Ovary (tissue), 9 donors: ENCODE data around the gene ZC3H14. TPM values are rescaled to one million over a fixed set of nuclear protein-coding genes. Genes with fewer than 3 reads are reported as not detected.
A peak's percentile ranks its signal among the peaks of the same experiment; 100 is the strongest.

Source experiments
- DNase-seq, 5 donors: peaks; one replicate each; pipeline ENCODE4 v3.0.0-alpha.2; 2019 to 2020
- H3K27ac ChIP-seq, 2 donors: fragments of 200-600 bp; one replicate each; pipeline versions ENCODE4 v1.5.1 to v1.8.0; 2019 to 2022
- H3K27me3 ChIP-seq: fragments of 200-600 bp; one replicate; pipeline ENCODE4 v1.8.0; 2022
- H3K36me3 ChIP-seq: fragments of 200-600 bp; sonication (generic); one replicate; pipeline ENCODE4 v1.5.1; 2019
- H3K4me1 ChIP-seq: one replicate; pipeline ENCODE4 v1.8.1; 2013; ENCODE audit warnings: mild to moderate bottlenecking, moderate library complexity; ENCODE audit not compliant: insufficient read depth
- H3K4me3 ChIP-seq: fragments of 200-600 bp; sonication (generic); one replicate; pipeline ENCODE4 v1.5.1; 2017
- H3K9me3 ChIP-seq, 2 donors: fragments of 200-600 bp in 1 of 2; sonication (generic) in 1 of 2; one replicate each; pipeline versions ENCODE4 v1.5.1 to v1.8.1; 2013 to 2019; ENCODE audit warnings: mild to moderate bottlenecking in 1 of 2, moderate library complexity in 1 of 2
- EP300 ChIP-seq: sonication (generic); formaldehyde crosslinking; IDR thresholded peaks from one replicate; pipeline ENCODE4 v1.6.1; 2017; ENCODE audit warnings: antibody characterized with exemption
- POLR2A ChIP-seq: fragments of 450-650 bp; IDR thresholded peaks from one replicate; pipeline ENCODE4 v1.6.1; 2017; ENCODE audit warnings: antibody characterized with exemption, mild to moderate bottlenecking, moderate library complexity
- WGBS, 3 donors: extraction: QIAGEN DNeasy Blood & Tissue Kit in 1 of 3; methylation state at CpG; one replicate each; pipeline versions ENCODE4 v1.1.5 to v1.1.7; 2013 to 2017; 5-methylcytosine and 5-hydroxymethylcytosine counted together
- intact Hi-C, 4 donors: fragments of 100-400 bp; cut with DNase I; formaldehyde crosslinking; loops; one replicate each; pipeline versions ENCODE4 v1.11.0 to v1.15.1; 2022 to 2023
- polyA plus RNA-seq, 2 donors: library from polyadenylated mRNA; stranded (reverse); fragments of 200-250 nt in 1 of 2; fragments of 350-450 nt in 1 of 2; fragmentation: Illumina TruSeq in 1 of 2; extraction: RNeasy Lipid Tissue Mini Kit (QIAGEN cat#74804) in 1 of 2; gene quantifications; one replicate each; pipeline ENCODE4 v1.2.3, GENCODE V29; 2013 to 2014
- total RNA-seq, 7 donors: library from RNA; depleted of rRNA in 2 of 7; stranded (reverse); fragments of >200 nt in 2 of 7; fragmentation: NEBNext Ultra II Directional in 3 of 7; extraction: Animal tissue kit (Norgen Biotek cat#: 25700) in 3 of 7; gene quantifications; one replicate each; pipeline versions ENCODE4 v1.1.0 to v1.2.4, GENCODE V29; 2016 to 2023
- TF ChIP-seq, protein P1 (sequence below), 3 donors: fragments of 450-650 bp in 2 of 3; fragments of 200-600 bp in 1 of 3; IDR thresholded peaks; one replicate each; pipeline versions ENCODE4 v1.5.1 to v1.8.0; 2016 to 2022; ENCODE audit warnings: antibody characterized with exemption in 3 of 3, mild to moderate bottlenecking in 1 of 3
- donor health status: DM: no; HTN: no; CAD: no; lungs with moderate emphysema.
- donor health status: DM: no; HTN: no; CAD: no.
- donor health status: Bipolar disorder and iron deficiency.
- donor health status: DM: yes; HTN: yes; CAD: no.
- donor health status: DM: no; HTN: no; CAD: no.
- donor health status: DM: yes; HTN: yes; CAD: no.

ZC3H14 gene
- total and polyA plus RNA-seq, 9 donors: 30.2 to 63.2 (median 57.1) TPM

DNA sequence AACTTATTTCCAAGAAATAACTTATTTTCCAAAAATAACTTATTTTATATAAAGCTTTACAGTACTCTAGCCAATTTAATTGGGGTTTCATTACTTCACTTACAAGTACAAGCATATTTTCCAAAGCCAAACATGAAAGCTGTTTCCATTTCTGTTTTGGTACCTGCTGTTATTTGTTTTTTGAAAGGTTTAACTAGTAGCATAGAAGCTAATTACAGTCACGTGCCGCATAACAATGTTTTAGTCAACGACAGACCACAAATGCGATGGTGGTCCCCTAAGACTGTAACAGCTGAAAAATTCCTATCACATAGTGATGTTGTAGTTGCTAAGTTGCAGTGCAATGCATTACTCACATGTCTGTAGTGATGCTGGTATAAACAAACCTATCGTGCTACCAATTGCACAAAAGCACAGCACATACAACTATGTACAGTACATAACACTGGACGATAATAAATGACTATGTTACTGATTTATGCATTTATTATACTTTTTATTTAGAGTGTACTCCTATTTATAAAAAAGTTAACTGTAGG lies 29.7 kb upstream of the ZC3H14 start:
- H3K9me3 ChIP-seq: no peaks in the 10 kb centered on the region
- WGBS, 3 donors: 62 to 65% (median 64%) methylated on average over 6 of the region's 6 CpGs
- DNase-seq: no peak
- H3K36me3 ChIP-seq: no peaks in the 10 kb centered on the region
- H3K4me3 ChIP-seq: no peak overlapping the region
- no peaks in the 10 kb centered on the region for H3K27me3 ChIP-seq
- peaks cover 5% of the 10 kb centered on the region for H3K4me1 ChIP-seq
- TF ChIP-seq, protein P1, sequence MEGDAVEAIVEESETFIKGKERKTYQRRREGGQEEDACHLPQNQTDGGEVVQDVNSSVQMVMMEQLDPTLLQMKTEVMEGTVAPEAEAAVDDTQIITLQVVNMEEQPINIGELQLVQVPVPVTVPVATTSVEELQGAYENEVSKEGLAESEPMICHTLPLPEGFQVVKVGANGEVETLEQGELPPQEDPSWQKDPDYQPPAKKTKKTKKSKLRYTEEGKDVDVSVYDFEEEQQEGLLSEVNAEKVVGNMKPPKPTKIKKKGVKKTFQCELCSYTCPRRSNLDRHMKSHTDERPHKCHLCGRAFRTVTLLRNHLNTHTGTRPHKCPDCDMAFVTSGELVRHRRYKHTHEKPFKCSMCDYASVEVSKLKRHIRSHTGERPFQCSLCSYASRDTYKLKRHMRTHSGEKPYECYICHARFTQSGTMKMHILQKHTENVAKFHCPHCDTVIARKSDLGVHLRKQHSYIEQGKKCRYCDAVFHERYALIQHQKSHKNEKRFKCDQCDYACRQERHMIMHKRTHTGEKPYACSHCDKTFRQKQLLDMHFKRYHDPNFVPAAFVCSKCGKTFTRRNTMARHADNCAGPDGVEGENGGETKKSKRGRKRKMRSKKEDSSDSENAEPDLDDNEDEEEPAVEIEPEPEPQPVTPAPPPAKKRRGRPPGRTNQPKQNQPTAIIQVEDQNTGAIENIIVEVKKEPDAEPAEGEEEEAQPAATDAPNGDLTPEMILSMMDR (IDR thresholded peaks at IDR 0.05): no peak
- TF ChIP-seq POLR2A (no peak), EP300 (no peak)
- intact Hi-C loops: no loop called here
- H3K27ac ChIP-seq: no peak overlapping the region

DNA sequence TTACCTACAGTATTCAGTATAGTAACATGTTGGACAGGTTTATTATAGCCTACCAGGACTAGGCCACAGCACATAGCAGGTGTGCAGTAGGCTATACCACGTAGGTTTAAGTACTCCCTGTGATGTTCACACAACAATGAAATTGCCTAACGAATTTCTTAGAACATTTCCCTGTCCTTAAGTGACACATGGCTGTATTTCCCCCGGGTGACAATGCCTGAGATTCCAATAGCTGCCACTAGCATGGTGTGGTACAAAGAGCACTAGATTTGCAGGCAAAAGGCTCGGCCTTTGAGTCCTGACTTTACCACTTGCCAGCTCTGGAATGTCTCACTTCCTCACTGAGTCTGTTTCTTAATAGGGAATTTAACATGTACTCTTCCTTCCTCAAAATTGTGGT lies 27.7 kb upstream of the ZC3H14 start:
- intact Hi-C loops: no loop called here
- Histone ChIP-seq H3K27ac (peak overlapping the region in 1 of 2 donors; percentile 49), H3K4me3 (no peak overlapping the region), H3K9me3 (no peaks in the 10 kb centered on the region), H3K27me3 (no peaks in the 10 kb centered on the region), H3K36me3 (no peaks in the 10 kb centered on the region), H3K4me1 (peaks cover 5% of the 10 kb centered on the region)
- DNase-seq: no peak
- TF ChIP-seq EP300 (no peak), POLR2A (no peak)
- TF ChIP-seq, protein P1 (IDR thresholded peaks at IDR 0.05): no peak
- 50 to 68% (median 64%) methylated on average over 4 of the region's 4 CpGs for WGBS, 3 donors

DNA sequence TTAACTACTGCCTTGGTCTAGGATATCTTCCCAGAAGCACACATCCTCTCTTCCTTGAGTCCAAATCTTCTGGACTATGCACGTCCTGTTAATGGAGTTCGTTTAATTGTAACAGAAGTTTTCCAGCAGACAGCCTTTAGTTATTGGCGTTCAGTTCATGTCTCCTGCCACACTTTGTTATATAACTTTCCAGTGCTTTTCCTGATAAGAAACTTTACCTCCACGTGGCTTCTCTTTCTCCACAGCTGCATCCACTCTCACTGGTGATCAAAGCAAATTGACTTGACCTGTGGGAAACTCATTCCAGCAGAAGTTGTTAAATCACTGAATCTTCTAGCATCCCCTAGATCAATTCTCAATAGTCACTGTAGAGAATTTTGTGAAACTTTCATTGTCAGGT lies 27.0 kb upstream of the ZC3H14 start:
- Histone ChIP-seq H3K36me3 (no peaks in the 10 kb centered on the region), H3K9me3 (no peaks in the 10 kb centered on the region), H3K27me3 (no peaks in the 10 kb centered on the region), H3K4me1 (peaks cover 5% of the 10 kb centered on the region), H3K27ac (peak overlapping the region in 1 of 2 donors; percentile 49), H3K4me3 (no peak overlapping the region)
- intact Hi-C loops: no loop called here
- no peak for DNase-seq
- 6 to 17% (median 8%) methylated on average over 4 of the region's 4 CpGs for WGBS, 3 donors
- TF ChIP-seq POLR2A: no peak
- no peak for TF ChIP-seq EP300
- TF ChIP-seq, protein P1 (IDR thresholded peaks at IDR 0.05): no peak

DNA sequence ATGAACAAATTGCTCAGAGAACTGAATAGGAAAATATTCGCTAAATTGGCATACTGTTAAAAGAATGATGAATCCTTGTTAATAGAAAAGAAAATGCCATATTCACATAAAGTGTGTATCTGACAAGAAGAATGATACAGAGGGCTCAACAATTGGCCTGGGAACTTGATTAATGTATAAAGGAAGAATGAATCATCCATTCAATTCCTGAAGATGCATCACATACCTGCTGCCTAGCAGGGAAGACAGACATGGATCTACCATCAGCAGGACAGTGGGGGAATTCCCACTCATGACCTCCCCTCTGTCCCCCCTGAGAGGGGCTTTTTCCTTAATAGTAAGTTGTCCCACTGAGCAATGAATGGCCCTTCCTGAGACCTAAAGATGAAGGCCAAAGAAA lies 21.5 kb upstream of the ZC3H14 start:
- no peak overlapping the region for H3K27ac ChIP-seq
- no peak overlapping the region for H3K4me3 ChIP-seq
- H3K27me3 ChIP-seq: no peaks in the 10 kb centered on the region
- peaks cover 1% of the 10 kb centered on the region for H3K4me1 ChIP-seq
- intact Hi-C loops: no loop called here
- no peak for DNase-seq
- H3K36me3 ChIP-seq: no peaks in the 10 kb centered on the region
- 93 to 97% (median 93%) methylated on average over 1 of the region's 1 CpG for WGBS, 3 donors
- H3K9me3 ChIP-seq: no peaks in the 10 kb centered on the region
- no peak for TF ChIP-seq EP300

DNA sequence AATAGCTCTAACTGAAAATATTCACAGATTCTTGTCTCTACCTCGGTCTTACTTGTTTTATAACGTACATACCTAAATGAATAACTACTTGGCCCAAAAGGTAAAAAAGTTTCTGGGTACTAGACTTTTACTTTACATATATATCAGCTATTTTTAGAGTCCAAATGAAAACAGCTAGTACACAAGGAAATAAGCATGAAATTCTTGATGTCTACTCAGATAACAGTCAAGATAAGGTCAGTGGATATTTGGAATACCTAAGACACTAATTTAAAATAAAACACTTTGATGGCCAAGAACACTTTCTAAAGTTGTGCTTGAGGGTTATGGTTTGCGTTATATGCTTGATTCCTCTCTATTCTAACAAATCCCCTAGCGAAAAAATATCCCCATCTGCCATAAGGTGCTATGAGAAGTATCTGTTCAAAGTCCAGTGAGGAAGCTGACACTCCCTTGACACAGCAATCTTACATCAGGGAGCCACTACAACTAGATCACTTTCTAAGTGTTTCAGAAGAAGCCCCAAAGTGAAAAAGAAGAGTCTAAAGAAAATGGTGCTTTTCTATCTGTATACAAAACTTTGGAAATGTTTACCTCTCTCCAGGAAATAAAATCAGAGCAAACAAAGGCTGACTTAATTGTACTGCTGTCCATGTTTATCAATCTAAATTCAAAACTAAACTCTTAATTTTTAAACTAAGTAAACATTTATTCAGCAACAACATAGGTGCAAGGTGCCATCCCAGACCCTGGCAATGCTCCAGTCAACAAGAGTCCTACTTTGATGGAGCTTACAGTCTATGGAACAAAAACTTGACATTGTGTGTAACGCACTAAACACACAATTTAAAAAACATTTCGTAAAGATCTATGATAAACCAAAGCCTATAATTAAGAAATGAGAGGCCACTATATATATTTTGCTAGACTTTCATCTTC lies 19.7 kb upstream of the ZC3H14 start:
- TF ChIP-seq EP300 (no peak), POLR2A (no peak)
- TF ChIP-seq, protein P1 (IDR thresholded peaks at IDR 0.05): no peak
- Histone ChIP-seq H3K27ac (no peak overlapping the region), H3K36me3 (no peaks in the 10 kb centered on the region), H3K9me3 (no peaks in the 10 kb centered on the region), H3K4me3 (no peak overlapping the region), H3K27me3 (no peaks in the 10 kb centered on the region), H3K4me1 (no peaks in the 10 kb centered on the region)
- DNase-seq: no peak
- intact Hi-C loops: no loop called here
- 87 to 95% (median 93%) methylated on average over 6 of the region's 6 CpGs for WGBS, 3 donors
